Nephron (organoid): Measurements from ENCODE around the gene EPHA2.

Experiments used
- H3K27ac Mint-ChIP-seq, 3 experiments: 2 replicates each; pipeline ENCODE4 v1.8.0; 2020; ENCODE audit warnings: mixed read lengths in 3 of 3, mild to moderate bottlenecking in 2 of 3, moderate library complexity in 1 of 3
- H3K27me3 Mint-ChIP-seq: 2 replicates; pipeline ENCODE4 v1.8.0; 2021; ENCODE audit warnings: low read depth, mild to moderate bottlenecking, moderate library complexity, mixed read lengths
- H3K36me3 Mint-ChIP-seq: 2 replicates; pipeline ENCODE4 v1.8.0; 2020; ENCODE audit warnings: low read depth, mixed read lengths
- H3K4me1 Mint-ChIP-seq: 2 replicates; pipeline ENCODE4 v1.8.0; 2020; ENCODE audit warnings: mixed read lengths
- H3K4me3 Mint-ChIP-seq, 3 experiments: 2 replicates each; pipeline ENCODE4 v1.8.0; 2020; ENCODE audit warnings: mild to moderate bottlenecking in 3 of 3, mixed read lengths in 3 of 3, moderate library complexity in 2 of 3
- H3K9me3 Mint-ChIP-seq: 2 replicates; pipeline ENCODE4 v1.8.0; 2020; ENCODE audit warnings: mixed read lengths
- CTCF ChIP-seq, 3 experiments: fragments of 200-600 bp; sonication (generic); IDR thresholded peaks; one replicate each; pipeline ENCODE4 v1.5.0; 2021; ENCODE audit warnings: antibody characterized with exemption in 3 of 3; ENCODE audit not compliant: unreplicated experiment in 3 of 3

The EPHA2 gene

DNA sequence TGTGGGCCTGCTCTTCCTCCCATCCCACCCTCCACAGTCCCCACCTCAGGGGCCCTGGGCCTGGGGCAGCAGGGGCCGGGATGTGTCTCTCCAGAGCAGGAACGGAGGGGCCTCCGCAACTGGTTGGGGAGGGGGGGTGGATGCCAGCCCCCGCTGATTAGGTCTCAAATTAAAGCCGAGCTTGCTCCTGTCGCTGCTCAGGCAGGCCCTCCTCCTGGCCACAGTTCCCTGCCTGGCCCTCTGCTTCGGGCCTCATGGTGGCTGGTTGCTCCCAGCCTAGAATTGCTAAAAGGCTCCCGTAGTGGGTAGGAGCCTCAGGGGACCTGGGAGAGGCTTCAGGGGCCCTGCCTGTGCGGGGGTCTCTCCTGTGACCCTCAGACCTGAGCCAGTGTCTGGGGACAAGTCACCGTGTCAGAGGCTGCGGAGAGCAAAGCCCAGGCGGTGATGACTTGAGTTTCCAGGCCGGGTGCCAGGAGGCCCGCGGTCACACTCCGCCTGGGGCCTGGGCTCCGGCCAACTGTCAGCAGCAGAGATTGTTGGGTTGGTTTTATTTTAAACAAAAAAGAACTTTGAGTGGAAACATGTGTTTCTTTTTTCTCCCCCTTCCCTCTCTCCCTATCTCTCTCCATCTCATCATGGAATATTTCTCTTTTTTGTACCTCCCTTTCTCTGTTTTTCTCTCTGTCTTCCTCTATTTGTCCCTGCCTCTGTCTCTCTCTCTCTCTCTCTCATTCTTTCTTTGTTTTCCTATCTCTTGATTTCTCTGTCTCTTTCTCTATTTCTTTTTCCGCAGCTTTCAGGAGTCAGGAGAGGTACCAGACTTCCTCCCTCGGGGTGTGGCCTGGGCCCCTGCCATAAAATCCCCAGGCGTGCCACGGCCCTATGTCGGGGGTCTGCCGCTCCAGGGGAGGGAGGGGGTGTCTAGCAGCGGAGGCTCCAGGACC, 20.0 kb upstream of the EPHA2 start:
- peaks cover 14% of the 10 kb centered on the region for H3K27me3 Mint-ChIP-seq
- no peaks in the 10 kb centered on the region for H3K9me3 Mint-ChIP-seq
- peak overlapping the region; percentile 32 to 41 (median 35) for H3K4me3 Mint-ChIP-seq
- H3K36me3 Mint-ChIP-seq, result no peaks in the 10 kb centered on the region
- H3K4me1 Mint-ChIP-seq, result peaks cover 43% of the 10 kb centered on the region
- peak overlapping the region; percentile 98 to 99 (median 99) for H3K27ac Mint-ChIP-seq
- no peak for TF ChIP-seq CTCF (IDR thresholded peaks at IDR 0.05; ENCODE audit: unreplicated experiment in 3 of 3)

DNA sequence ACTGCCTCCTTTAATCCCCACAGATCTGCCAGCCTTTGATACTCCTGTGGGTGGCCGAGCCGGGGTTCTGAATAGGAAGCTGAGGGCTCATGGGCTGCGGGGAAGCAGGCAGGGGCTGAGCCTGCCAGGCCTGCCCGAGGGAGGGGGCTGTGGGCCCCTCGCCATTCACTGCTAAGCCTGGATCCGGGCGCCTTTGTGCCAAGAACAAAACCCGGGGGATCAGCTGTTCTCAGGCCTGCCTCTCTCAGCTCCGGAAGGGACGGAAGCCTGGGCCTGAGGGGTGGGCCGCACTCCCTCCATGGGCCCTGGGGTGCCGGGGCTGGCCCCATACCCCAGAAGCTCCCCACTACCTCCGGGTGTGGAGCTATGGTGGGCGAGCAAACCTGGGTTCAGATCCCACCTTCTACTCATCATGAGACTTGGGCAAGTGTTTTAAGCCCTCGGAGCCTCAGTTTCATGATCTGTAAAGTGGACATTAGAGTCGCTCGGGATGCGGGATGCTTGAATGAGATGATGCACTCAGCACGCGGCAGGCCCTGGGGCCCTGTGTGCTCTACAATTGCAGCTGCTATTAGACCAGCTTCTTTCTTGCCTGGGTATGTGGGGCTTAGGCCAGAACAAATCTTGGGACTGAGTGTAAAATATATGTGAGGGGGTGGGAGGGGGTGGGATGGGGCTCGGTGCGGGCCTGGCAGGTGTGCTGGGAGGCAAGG, 19.2 kb upstream of the EPHA2 start:
- H3K27me3 Mint-ChIP-seq, result peaks cover 17% of the 10 kb centered on the region
- peaks cover 37% of the 10 kb centered on the region for H3K4me1 Mint-ChIP-seq
- no peak for TF ChIP-seq CTCF (IDR thresholded peaks at IDR 0.05; ENCODE audit: unreplicated experiment in 3 of 3)
- peak overlapping the region in 1 of 3 experiments; percentile 37 for H3K4me3 Mint-ChIP-seq
- no peaks in the 10 kb centered on the region for H3K9me3 Mint-ChIP-seq
- peak overlapping the region; percentile 98 to 99 (median 99) for H3K27ac Mint-ChIP-seq
- H3K36me3 Mint-ChIP-seq, result no peaks in the 10 kb centered on the region

DNA sequence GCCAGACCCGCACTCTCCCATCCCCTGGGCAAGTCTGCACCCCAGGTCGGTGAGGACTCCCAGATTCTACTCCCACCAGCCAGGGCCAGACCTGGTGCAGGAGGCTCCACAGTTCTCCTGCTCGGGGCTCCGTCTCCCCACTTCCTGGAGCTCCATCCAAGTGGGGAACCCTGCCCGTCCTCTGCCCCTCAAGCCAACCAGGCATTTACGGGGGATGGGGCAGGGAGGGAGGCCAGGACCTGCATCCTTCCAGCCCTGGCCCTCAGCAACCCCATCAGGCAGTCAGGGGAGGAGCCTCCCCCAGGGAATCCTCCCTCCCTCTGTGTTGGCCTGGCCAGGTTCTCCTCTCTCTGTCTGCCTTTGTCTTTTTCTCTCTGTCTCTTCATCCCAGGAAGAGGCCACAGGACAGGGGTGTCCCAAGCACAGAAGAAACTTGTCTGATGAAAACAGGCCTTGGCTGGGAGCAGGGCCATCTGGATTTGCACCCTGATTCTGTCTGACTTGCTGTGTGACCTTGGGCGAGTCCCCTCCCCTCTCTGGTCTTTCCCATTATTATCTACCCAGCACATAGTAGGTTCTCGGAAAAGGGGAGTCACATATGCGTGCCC, 18.5 kb upstream of the EPHA2 start:
- Mint-ChIP-seq H3K27ac (peak overlapping the region; percentile 86 to 99 (median 92)), H3K36me3 (no peaks in the 10 kb centered on the region), H3K4me1 (peaks cover 36% of the 10 kb centered on the region), H3K27me3 (peaks cover 17% of the 10 kb centered on the region), H3K9me3 (no peaks in the 10 kb centered on the region), H3K4me3 (peak overlapping the region in 1 of 3 experiments; percentile 37)
- TF ChIP-seq CTCF (IDR thresholded peaks at IDR 0.05; ENCODE audit: unreplicated experiment in 3 of 3), result no peak

DNA sequence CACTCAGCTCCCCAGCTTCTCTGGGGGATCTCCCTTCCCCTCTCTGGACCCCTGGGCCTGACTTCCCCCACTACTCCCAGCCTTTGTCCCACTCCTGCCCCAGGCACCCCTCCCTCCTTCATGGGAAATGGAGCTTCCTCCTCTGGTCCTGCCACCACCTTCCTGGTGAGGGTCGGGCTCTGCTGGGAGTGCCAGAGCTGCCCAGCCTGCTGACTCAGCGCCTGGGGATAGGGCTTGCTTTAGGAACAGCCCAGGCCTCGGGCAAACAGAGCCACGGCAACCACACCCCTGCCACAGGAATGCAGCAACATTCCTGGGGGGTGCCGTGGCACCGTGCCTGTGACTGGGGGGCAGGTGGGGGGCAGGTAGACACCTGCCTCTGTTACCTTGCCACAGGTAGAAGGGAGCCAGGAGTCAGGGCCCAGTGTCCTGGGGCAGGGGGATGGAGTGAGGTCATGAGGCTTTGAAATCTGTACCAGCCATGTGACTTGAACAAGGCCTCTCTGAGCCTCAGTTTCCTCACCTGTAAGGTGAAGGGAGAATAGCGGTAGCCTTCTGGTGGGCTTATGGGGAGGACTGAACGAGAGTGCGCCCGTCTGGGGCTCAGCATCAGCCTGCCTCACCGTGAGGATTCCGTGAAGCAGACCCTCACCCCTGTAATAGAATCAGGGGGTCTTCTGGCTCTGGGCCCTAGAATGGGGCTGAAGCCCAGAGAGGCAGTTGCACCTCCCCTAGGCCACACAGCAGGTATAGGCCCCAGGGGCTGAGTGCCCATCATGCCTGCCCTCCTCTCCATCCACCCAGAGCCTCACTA, 17.8 kb upstream of the EPHA2 start:
- no peaks in the 10 kb centered on the region for H3K9me3 Mint-ChIP-seq
- H3K27ac Mint-ChIP-seq, result peak overlapping the region; percentile 78 to 85 (median 78)
- no peak overlapping the region for H3K4me3 Mint-ChIP-seq
- H3K4me1 Mint-ChIP-seq, result peaks cover 30% of the 10 kb centered on the region
- H3K36me3 Mint-ChIP-seq, result no peaks in the 10 kb centered on the region
- H3K27me3 Mint-ChIP-seq, result peaks cover 13% of the 10 kb centered on the region
- TF ChIP-seq CTCF (IDR thresholded peaks at IDR 0.05; ENCODE audit: unreplicated experiment in 3 of 3), result no peak

DNA sequence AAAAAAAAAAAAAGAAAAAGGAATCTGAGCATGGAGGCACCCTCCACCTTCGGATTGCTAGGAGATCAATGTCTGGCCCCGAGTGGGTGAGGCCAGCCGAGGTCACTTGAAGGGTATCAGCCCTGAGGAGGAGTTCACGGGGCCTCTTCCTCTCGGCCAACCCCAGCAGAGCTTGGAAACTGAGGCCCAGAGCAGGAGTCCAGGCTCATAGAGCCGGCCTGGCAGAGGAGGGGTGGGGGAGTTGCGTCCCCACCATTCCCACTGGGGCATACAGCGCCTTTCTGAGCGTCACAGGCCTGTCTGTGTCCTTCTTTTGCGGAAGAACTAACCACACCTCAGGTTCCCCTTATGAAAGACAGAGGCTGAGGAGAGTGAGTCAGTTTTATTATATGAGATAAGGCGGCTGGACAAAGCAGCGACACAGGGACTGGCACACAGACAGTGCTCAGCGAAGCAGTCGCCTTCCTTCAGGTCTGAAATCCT, 17.1 kb upstream of the EPHA2 start:
- H3K4me3 Mint-ChIP-seq, result no peak overlapping the region
- peaks cover 18% of the 10 kb centered on the region for H3K27me3 Mint-ChIP-seq
- no peaks in the 10 kb centered on the region for H3K9me3 Mint-ChIP-seq
- H3K4me1 Mint-ChIP-seq, result peaks cover 24% of the 10 kb centered on the region
- TF ChIP-seq CTCF (IDR thresholded peaks at IDR 0.05; ENCODE audit: unreplicated experiment in 3 of 3), result no peak
- H3K27ac Mint-ChIP-seq, result peak overlapping the region; percentile 78 to 85 (median 78)
- H3K36me3 Mint-ChIP-seq, result no peaks in the 10 kb centered on the region
